GM18498 (cell line): ENCODE data around the gene SYCE3.

Experiments
- ATAC-seq: cut with Tn5 transposase; IDR thresholded peaks from one replicate; pipeline ENCODE4 v1.9.1; 2021; ENCODE audit warnings: mild to moderate bottlenecking, moderate library complexity; ENCODE audit not compliant: unreplicated experiment

The SYCE3 gene

GRCh38 chr22:50600967-50601668 is 38.4 kb upstream of the SYCE3 start:
- no peak for ATAC-seq

GRCh38 chr22:50600538-50600937 is 37.8 kb upstream of the SYCE3 start, which contains the start of gene MAPK8IP2:
Gene MAPK8IP2 (plus strand): TSS chr22:50600793. CDS start chr22:50600819, 26 bp downstream.
- ATAC-seq = no peak

GRCh38 chr22:50599816-50600455 is 37.2 kb upstream of the SYCE3 start:
- ATAC-seq = no peak

DNA sequence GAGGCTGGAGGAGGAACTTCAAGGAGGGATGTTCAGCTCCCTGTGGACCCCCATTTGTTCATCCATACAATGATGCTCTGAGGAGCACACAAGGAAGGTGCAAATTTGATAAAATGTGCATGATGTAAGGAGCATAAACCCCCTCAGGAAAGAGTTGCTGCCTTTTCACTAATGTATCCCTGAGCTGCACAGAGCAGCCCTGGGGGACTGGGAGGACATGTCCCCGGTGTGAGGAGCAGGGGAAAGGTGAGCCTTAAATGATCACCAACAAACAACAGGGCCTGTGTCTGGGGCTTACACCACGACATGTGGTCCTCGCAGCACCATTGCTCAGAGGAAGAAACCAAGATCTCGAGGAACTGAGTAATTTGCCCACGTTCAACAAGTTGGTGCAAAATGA is 34.4 kb upstream of the SYCE3 start:
- no peak for ATAC-seq

DNA sequence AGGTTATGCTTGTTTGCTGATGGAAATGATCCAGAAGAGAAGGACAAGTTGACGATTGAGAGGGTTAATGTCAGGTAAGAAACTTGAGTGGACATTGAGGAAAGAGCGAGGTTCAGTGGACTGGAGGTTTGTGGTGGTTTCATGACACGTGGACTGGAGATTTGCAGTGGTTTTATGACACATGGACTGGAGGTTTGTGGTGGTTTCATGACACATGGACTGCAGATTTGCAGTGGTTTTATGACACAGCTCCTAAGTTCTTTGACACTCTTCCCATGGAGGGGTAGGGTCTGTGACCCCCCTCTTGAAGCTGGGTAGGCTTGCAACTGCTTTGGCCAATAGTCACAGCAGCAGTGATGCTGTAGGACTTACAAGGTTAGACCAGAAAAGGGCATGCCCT is 32.5 kb upstream of the SYCE3 start:
- ATAC-seq = no peak

- no peak for ATAC-seq
Measured at GRCh38 chr22:50587407-50587806, 24.7 kb upstream of the SYCE3 start.

DNA sequence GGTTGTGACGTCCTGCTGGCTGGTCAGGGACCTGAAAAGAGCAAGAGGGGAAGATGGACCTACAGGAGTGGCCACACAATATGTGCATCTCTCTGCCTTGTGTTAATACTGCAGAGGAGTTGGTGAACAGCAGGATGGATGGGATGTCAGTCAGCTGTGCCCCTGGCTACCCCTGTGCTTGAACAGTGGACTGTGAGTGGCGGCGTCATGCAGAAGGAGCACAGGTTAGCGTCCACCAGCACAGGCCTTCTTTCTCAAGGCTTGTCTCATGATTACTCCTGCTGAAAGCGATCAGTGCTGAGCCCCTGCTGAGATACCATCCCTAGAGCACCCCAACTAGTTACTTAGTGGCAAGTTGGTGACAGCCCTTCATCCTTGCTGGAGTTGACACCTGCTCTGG is 23.7 kb upstream of the SYCE3 start:
- ATAC-seq = no peak

- ATAC-seq = no peak
Measured at GRCh38 chr22:50585781-50586180, 23.1 kb upstream of the SYCE3 start.

- ATAC-seq = no peak
Measured at GRCh38 chr22:50585238-50585637, 22.5 kb upstream of the SYCE3 start.

GRCh38 chr22:50584106-50585096 is 21.7 kb upstream of the SYCE3 start:
- ATAC-seq = no peak

GRCh38 chr22:50583294-50583861 is 20.7 kb upstream of the SYCE3 start:
- peak; percentile 39 for ATAC-seq

DNA sequence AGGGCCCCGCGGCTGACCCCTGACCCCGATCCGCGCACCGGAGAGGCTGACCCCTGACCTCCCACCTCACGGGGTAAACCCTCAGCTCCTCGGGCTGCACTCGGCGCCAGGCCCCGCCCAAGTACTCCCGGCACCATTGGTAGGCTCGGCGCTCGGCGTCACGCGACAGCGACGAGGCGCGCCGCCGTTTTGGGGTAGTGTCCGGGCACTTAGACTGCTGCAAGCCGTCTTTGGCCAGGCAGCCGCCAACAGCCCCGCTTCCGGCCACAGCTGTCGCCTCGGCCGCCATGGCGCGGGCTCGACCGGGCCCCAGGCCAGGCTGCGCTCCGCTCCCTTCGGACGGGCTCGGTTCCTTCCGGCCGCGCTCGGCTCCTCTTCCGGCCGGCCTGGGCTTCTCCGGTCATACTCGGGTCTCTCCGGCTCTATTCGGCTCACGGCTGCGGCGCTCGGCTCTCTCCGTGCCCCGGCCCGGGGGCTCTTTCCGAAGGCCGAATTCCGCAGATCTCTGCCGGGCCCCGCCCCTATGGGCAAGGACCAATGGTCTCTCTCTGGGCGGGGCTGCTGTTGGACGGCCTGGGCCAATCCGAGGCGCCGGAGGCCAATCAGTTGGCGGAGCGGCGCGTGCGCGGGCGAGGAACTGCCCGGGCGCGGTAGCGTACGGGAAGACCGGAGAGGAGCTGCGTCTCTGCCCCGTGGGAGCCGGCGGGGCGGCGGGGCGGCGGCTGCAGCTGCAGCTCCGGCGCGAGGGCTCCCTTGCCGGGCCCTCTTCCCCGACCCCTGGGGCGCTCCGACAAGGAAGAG is 20.0 kb upstream of the SYCE3 start, which contains the start of gene CHKB:
CHKB (minus strand) TSS at position 357 of the 801 bp plus-strand sequence; CDS start at position 289, 68 bp downstream.
- ATAC-seq = peak; percentile 88

DNA sequence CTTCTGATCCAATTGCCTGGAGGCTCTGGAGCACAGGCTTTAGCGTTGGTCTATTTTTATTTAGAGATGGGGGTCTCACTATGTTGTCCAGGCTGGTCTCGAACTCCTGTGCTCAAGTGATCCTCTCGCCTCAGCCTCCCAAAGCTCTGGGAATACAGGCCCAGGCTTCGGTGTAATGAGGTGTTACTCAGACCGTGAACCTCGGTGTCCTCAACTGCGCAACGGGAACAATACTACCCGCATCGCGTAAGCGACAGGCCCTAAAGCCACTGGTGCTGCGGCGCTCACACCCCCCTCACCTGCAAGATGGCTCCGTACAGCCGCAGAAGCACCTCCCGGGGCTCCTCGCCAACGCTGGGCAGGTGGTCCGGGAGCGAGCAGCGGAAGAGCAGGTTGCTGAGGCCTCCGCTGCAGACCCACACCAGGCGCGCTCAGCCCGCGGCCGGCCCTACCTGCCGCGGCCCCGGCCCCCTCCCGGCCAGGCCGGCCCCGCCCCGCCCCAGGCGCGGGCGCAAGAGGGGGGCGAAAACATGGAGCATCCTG is 19.3 kb upstream of the SYCE3 start:
- ATAC-seq = peak; percentile 18

DNA sequence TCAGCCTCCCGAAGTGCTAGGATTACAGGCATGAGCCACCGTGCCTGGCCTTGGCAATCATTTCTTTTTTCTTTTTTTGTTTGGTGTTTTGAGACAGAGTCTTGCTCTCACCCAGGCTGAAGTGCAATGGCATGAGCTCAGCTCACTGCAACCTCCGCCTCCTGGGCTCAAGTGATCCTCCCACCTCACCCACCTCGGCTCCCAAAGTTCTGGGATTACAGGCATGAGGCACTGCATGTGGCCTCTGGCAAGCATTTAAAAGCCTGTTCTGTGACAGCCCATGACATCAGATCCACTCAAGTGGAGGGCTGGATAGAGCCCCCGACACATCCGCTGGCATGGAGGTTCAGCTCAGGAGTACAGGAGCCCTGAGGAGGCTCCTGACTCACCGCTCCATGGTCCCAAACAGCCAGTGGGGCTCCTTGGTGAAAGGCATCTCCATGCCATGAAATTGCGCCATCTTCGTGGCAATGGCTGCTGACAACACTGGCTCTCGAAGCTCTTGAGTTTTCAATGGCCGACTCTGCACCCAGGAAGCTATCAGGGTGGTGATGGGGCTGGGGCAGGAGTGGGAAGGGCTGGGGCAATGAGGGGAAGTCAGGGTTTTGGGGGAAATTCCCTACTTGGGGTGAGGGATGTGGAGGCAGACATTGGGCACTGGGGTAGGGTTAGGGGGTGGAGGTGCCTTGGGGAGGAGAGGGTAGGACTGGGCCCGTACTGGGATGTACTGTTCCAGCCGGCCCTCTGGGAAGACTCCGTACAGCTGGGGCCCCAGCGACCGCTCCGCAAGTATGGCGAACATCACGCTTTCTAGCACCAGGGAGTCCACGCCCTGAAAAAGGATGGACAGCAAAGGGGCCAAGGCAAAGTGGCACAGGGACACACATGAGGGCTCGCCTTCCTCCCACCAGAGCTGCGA is 18.6 kb upstream of the SYCE3 start:
- no peak for ATAC-seq

- no peak for ATAC-seq
Measured at GRCh38 chr22:50579752-50580151, 17.0 kb upstream of the SYCE3 start.

DNA sequence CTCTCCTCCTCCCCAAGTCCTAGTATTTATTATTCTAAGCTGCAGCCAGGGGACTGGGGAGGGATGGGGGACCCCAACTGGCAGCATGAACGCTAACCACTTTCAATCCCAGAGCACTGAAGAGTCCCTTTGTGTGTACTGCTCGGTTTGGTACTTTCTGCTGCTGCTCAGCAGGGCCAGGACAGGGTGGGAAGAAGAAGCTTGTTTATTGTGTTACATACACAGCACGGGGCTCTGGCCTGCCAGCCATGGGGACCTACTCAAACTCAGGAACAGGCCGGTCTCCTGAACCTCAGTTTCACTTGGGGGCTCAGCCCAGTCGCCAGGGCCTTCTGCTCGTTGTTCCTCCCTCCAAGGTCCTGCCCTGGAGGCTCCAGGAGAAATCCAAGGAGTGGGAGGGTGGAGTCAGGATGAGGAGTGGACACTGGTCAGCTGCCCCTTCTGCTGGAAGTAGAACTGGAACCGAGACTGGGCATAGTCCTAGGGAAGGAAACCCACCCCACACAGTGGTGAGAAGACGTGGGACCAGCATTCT is 16.1 kb upstream of the SYCE3 start:
- no peak for ATAC-seq

DNA sequence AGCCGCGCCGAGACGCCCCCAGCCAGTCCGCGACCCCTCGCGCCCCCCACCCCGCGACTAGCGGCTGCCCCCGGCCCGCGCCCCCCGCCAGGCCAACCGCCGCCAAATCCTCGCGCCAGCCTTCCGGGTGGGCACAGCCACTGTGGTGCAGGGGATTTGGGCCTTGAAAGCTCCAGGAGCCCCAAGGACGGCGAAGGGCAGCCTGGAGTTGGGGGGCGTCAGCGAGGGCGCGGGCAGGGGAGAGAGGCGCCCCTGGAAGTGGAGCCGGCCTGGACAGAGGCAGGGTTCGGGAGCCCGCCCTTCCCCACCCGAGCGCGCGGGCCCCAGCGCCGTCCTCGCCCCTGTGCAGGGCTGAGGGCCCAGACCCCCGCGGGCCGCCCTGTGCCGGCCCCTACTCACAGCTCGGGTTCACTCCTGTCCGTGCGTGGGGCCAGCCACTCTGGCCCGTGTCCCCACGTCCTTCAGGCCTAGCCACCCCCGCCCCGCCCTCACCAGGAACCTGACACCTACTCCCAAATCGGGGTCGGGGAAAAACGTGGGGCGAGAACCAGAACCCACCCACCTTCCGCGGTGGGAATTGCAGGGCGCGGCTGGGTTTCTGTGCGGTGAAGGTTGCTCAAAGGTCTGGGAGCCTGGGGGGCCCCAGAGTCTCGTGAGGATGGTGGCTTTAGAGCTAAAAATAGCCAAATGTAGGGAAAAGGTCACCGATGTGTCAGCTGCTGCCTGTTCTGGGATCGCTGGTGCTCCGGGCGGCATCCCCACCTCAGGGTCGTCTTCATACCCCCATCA is 15.5 kb upstream of the SYCE3 start, which contains the start of gene CPT1B:
CPT1B (minus strand) TSS at position 441 of the 789 bp plus-strand sequence. CDS start 512 bp downstream, outside the sequence.
- no peak for ATAC-seq

GRCh38 chr22:50577697-50577986 is 14.9 kb upstream of the SYCE3 start:
- ATAC-seq = no peak
